Measurements from ENCODE around the gene FAM107B. TPM values are rescaled to one million over a fixed set of nuclear protein-coding genes. Genes with fewer than 3 reads are reported as not detected.

The FAM107B gene
- total and polyA plus RNA-seq, 2 of the 4 experiments (the other 2 are of a cell fraction), result 26.4 to 27.1 TPM

DNA sequence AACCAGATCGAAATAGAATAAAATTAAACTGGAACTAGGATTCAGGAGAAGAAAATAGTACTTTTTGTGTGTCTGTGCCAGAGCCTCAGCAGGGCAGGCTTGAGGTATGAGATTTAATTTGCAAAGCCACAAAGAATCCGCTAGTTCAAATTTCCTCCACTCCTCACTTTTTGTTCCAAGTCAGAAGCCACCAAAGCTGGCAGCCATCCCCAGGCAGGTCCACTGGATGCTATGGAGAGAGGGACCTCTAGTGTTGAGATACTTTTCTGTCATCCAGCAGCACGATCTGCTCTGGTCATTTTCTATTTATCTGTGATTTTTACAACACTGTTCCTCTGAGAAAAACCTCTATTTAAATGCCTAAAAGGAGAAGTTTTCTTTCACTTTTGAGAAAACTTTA, 296.1 kb downstream of the FAM107B start:
- no peaks in the 10 kb centered on the region for H3K36me3 ChIP-seq (ENCODE audit: control insufficient read depth, insufficient read depth, low read length)
- in situ Hi-C loops (cut with MboI; ENCODE audit: low sequenced_read_pairs), result no loop called here
- ATAC-seq (ENCODE audit: low read depth), result peak; percentile 89
- no peak overlapping the region for H2AFZ ChIP-seq (replicated peaks; ENCODE audit: low read length, poor library complexity)
- no peaks in the 10 kb centered on the region for H3K9me3 ChIP-seq (ENCODE audit: control insufficient read depth, insufficient read depth, low read length)
- H3K4me2 ChIP-seq (ENCODE audit: low read depth, low read length), result no peak overlapping the region
- H3K23ac ChIP-seq (ENCODE audit: low read depth, low read length), result no peak overlapping the region
- no peak overlapping the region for H3K27ac ChIP-seq (ENCODE audit: insufficient read depth, low read length)
- no peaks in the 10 kb centered on the region for H3K27me3 ChIP-seq (ENCODE audit: control insufficient read depth, insufficient read depth, low read length)
- peak overlapping the region; percentile 81; the same call in 1 of the 3 replicates for H2BK15ac ChIP-seq (ENCODE audit: low read depth, low read length)
- peak overlapping the region; percentile 79; the same call in 1 of the 2 replicates for H3K4ac ChIP-seq (ENCODE audit: low read depth, low read length)
- no peak overlapping the region; the same call in 1 of the 2 replicates for H3K9ac ChIP-seq (ENCODE audit: low read depth, low read length)
- peaks cover 10% of the 10 kb centered on the region; the same call in 1 of the 2 replicates for H3K9me1 ChIP-seq (ENCODE audit: insufficient read depth, low read length)
- intact Hi-C loops (cut with micrococcal nuclease), result loop anchor here (1.0 to 10.0 kb wide), 6 partner anchors 81 to 864 kb away; no protein-coding TSS in a partner anchor
- H2BK20ac ChIP-seq (ENCODE audit: low read depth, low read length), result peak overlapping the region; percentile 80
- peak overlapping the region; percentile 27; the same call in 1 of the 2 replicates for H3K14ac ChIP-seq (replicated peaks; ENCODE audit: low read depth, low read length)
- H3K4me1 ChIP-seq (ENCODE audit: control insufficient read depth, insufficient read depth, low read length), result peaks cover 16% of the 10 kb centered on the region; the same call in 1 of the 2 replicates
- H3K18ac ChIP-seq (ENCODE audit: low read depth, low read length), result peak overlapping the region; percentile 66; the same call in 1 of the 2 replicates
- H4K20me1 ChIP-seq (ENCODE audit: insufficient read depth, low read length), result no peaks in the 10 kb centered on the region
- no peak overlapping the region; the same call in 1 of the 2 replicates for H4K5ac ChIP-seq (ENCODE audit: low read depth, low read length)
- no peak overlapping the region; the same call in 1 of the 2 replicates for H4K91ac ChIP-seq (ENCODE audit: insufficient read depth, low read depth, low read length)
- H3K4me3 ChIP-seq (ENCODE audit: insufficient read depth, low read depth, low read length), result no peak overlapping the region
- no peaks in the 10 kb centered on the region for H3K79me1 ChIP-seq (ENCODE audit: low read depth in 1 of 2, low read length in 2 of 2)
- TF ChIP-seq MXI1 (IDR thresholded peaks at IDR 0.05; ENCODE audit: borderline replicate concordance, low read depth, low read length), result no peak
- TF ChIP-seq, protein P1, sequence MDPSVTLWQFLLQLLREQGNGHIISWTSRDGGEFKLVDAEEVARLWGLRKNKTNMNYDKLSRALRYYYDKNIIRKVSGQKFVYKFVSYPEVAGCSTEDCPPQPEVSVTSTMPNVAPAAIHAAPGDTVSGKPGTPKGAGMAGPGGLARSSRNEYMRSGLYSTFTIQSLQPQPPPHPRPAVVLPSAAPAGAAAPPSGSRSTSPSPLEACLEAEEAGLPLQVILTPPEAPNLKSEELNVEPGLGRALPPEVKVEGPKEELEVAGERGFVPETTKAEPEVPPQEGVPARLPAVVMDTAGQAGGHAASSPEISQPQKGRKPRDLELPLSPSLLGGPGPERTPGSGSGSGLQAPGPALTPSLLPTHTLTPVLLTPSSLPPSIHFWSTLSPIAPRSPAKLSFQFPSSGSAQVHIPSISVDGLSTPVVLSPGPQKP (IDR thresholded peaks at IDR 0.05; ENCODE audit: borderline replicate concordance, low read depth, low read length), result no peak
- TF ChIP-seq NFE2L2 (IDR thresholded peaks at IDR 0.05; ENCODE audit: low read depth, low read length), result no peak
- peak; percentile 93 for TF ChIP-seq SMC3 (IDR thresholded peaks at IDR 0.05; ENCODE audit: low read depth, low read length)
- TF ChIP-seq RFX5 (IDR thresholded peaks at IDR 0.05; ENCODE audit: low read depth, low read length), result no peak
- TF ChIP-seq BHLHE40 (IDR thresholded peaks at IDR 0.05; ENCODE audit: low read depth, low read length), result no peak
- TF ChIP-seq, protein P2, sequence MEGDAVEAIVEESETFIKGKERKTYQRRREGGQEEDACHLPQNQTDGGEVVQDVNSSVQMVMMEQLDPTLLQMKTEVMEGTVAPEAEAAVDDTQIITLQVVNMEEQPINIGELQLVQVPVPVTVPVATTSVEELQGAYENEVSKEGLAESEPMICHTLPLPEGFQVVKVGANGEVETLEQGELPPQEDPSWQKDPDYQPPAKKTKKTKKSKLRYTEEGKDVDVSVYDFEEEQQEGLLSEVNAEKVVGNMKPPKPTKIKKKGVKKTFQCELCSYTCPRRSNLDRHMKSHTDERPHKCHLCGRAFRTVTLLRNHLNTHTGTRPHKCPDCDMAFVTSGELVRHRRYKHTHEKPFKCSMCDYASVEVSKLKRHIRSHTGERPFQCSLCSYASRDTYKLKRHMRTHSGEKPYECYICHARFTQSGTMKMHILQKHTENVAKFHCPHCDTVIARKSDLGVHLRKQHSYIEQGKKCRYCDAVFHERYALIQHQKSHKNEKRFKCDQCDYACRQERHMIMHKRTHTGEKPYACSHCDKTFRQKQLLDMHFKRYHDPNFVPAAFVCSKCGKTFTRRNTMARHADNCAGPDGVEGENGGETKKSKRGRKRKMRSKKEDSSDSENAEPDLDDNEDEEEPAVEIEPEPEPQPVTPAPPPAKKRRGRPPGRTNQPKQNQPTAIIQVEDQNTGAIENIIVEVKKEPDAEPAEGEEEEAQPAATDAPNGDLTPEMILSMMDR (conservative IDR thresholded peaks at IDR 0.05; ENCODE audit: low read depth, low read length), result peak; percentile 93
- TF ChIP-seq RAD21 (IDR thresholded peaks at IDR 0.05; ENCODE audit: low read length), result peak; percentile 98
- TF ChIP-seq POLR2A (IDR thresholded peaks at IDR 0.05; ENCODE audit: low read depth, low read length), result peak; percentile 61
- ChIA-PET CTCF (interaction anchor here (0.6 to 2.2 kb wide), 6 partner anchors 76 to 697 kb away, joined by 3 to 8 read pairs (median 4); no protein-coding TSS in a partner anchor), POLR2A (ENCODE audit: unreplicated experiment) (no interaction called here)
- H4K8ac ChIP-seq (ENCODE audit: low read depth in 2 of 2, low read length in 2 of 2), result peak overlapping the region; percentile 3 to 57; a peak in 3 of 4 replicates
- peak overlapping the region; percentile 92; the same call in 1 of the 2 replicates for H2BK120ac ChIP-seq (ENCODE audit: low read depth, low read length)
- dilution Hi-C loops (cut with HindIII; ENCODE audit: low sequenced_read_pairs, unreplicated experiment), result no loop called here
- no TSS peak for BruUV-seq (replicated peaks)
- H2AK5ac ChIP-seq (ENCODE audit: low read depth, low read length), result no peak overlapping the region
- peak overlapping the region; percentile 74 for H2BK5ac ChIP-seq (ENCODE audit: low read depth, low read length, poor library complexity, severe bottlenecking)
- no peak overlapping the region for H2AK9ac ChIP-seq (replicated peaks; ENCODE audit: low read depth, low read length, poor library complexity)
- H3K56ac ChIP-seq (ENCODE audit: extremely low read depth, insufficient read depth, low read length), result no peak overlapping the region
- DNase-seq, result peak; percentile 84
- no CpG with 5 or more reads among the region's 3 CpGs for WGBS, 2 experiments (ENCODE audit: extremely low coverage in 2 of 2, insufficient read length in 1 of 2)

Data from IMR-90 (cell line).